HepG2 (cell line): ENCODE data around the gene ZNF548. TPM values are rescaled to one million over a fixed set of nuclear protein-coding genes. Genes with fewer than 3 reads are reported as not detected.

ENCODE experiments used
- DMAP1 ChIP-seq: IDR thresholded peaks from 2 replicates; pipeline ENCODE4 v1.6.1; 2016
- ELF1 ChIP-seq: sonication (generic); formaldehyde crosslinking; IDR thresholded peaks from 2 replicates; pipeline ENCODE4 v1.4.0; 2020; ENCODE audit warnings: missing genetic modification reagents
- FOSL1 ChIP-seq: sonication (generic); formaldehyde crosslinking; IDR thresholded peaks from 2 replicates; pipeline ENCODE4 v1.9.0; 2021; ENCODE audit warnings: missing genetic modification reagents, borderline replicate concordance
- GTF2F1 ChIP-seq: fragments of 150-350 bp; IDR thresholded peaks from 2 replicates; pipeline ENCODE4 v1.6.1; 2014; ENCODE audit warnings: low read length
- HNRNPUL1 ChIP-seq: fragments of 200-400 bp; formaldehyde crosslinking; IDR thresholded peaks from 2 replicates; pipeline ENCODE4 v1.6.1; 2017; ENCODE audit warnings: low read depth, mild to moderate bottlenecking, low read length, moderate library complexity
- KDM4B ChIP-seq: sonication (generic); formaldehyde crosslinking; IDR thresholded peaks from 2 replicates; pipeline ENCODE4 v1.4.0; 2020; ENCODE audit warnings: missing genetic modification reagents
- NFKB2 ChIP-seq: sonication (generic); formaldehyde crosslinking; IDR thresholded peaks from 2 replicates; pipeline ENCODE4 v1.4.0; 2020; ENCODE audit warnings: missing genetic modification reagents, borderline replicate concordance
- NR1H2 ChIP-seq: sonication (generic); formaldehyde crosslinking; IDR thresholded peaks from 2 replicates; pipeline ENCODE4 v1.8.1; 2022; ENCODE audit warnings: low read depth, missing genetic modification reagents, borderline replicate concordance
- SNAI1 ChIP-seq: sonication (generic); formaldehyde crosslinking; IDR thresholded peaks from 2 replicates; pipeline ENCODE4 v1.5.0; 2020; ENCODE audit warnings: mild to moderate bottlenecking, missing genetic modification reagents, borderline replicate concordance
- SSRP1 ChIP-seq: IDR thresholded peaks from 2 replicates; pipeline ENCODE4 v1.6.1; 2016; ENCODE audit warnings: control low read depth
- ZBTB7A ChIP-seq: sonication (generic); formaldehyde crosslinking; IDR thresholded peaks from 2 replicates; pipeline ENCODE4 v1.8.0; 2022; ENCODE audit warnings: mild to moderate bottlenecking, missing genetic modification reagents
- ZNF124 ChIP-seq: sonication (generic); formaldehyde crosslinking; IDR thresholded peaks from 2 replicates; pipeline ENCODE4 v1.4.0; 2020; ENCODE audit warnings: missing genetic modification reagents
- ZNF230 ChIP-seq: sonication (generic); formaldehyde crosslinking; IDR thresholded peaks from 2 replicates; pipeline ENCODE4 v1.4.0; 2020; ENCODE audit warnings: mild to moderate bottlenecking, missing genetic modification reagents
- ZNF44 ChIP-seq: sonication (generic); formaldehyde crosslinking; IDR thresholded peaks from 2 replicates; pipeline ENCODE4 v1.5.1; 2020; ENCODE audit warnings: mild to moderate bottlenecking, missing genetic modification reagents
- ZNF570 ChIP-seq: sonication (generic); formaldehyde crosslinking; IDR thresholded peaks from 2 replicates; pipeline ENCODE4 v1.4.0; 2020; ENCODE audit warnings: mild to moderate bottlenecking, missing genetic modification reagents, borderline replicate concordance
- ZNF713 ChIP-seq: sonication (generic); formaldehyde crosslinking; IDR thresholded peaks from 2 replicates; pipeline ENCODE4 v1.4.0; 2020; ENCODE audit warnings: mild to moderate bottlenecking, missing genetic modification reagents
- polyA plus RNA-seq, 8 experiments: library from polyadenylated mRNA; depleted of rRNA in 3 of 8; stranded (reverse) in 7 of 8; unstranded in 1 of 8; fragments of >200 nt; fragmentation: Illumina TruSeq in 4 of 8; extraction: Trizol in 4 of 8; gene quantifications; 2 replicates each; pipeline versions ENCODE4 v1.2.1 to v1.2.3, GENCODE V29; 2011 to 2016; ENCODE audit warnings: low read depth in 4 of 8, missing spikeins in 1 of 8, mixed read lengths in 1 of 8; ENCODE audit not compliant: insufficient read depth in 1 of 8
- total RNA-seq, 5 experiments: library from RNA; depleted of rRNA; stranded (reverse); fragments of >200 nt; fragmentation: Illumina TruSeq; extraction: Trizol; gene quantifications; 2 replicates each; pipeline ENCODE4 v1.2.3, GENCODE V29; 2016; ENCODE audit warnings: low read depth in 1 of 5
- TF ChIP-seq, protein P1 (sequence below): sonication (generic); formaldehyde crosslinking; IDR thresholded peaks from 2 replicates; pipeline ENCODE4 v1.5.1; 2020; ENCODE audit warnings: missing genetic modification reagents, mild to moderate bottlenecking, borderline replicate concordance
- TF ChIP-seq, protein P2 (sequence below): sonication (generic); formaldehyde crosslinking; IDR thresholded peaks from 2 replicates; pipeline ENCODE4 v1.4.0; 2020; ENCODE audit warnings: missing genetic modification reagents, low read depth, mild to moderate bottlenecking, borderline replicate concordance
- TF ChIP-seq, protein P3 (sequence below): sonication (generic); formaldehyde crosslinking; IDR thresholded peaks from 2 replicates; pipeline ENCODE4 v1.5.0; 2020; ENCODE audit warnings: missing genetic modification reagents
- TF ChIP-seq, protein P4 (sequence below): sonication (generic); formaldehyde crosslinking; IDR thresholded peaks from 2 replicates; pipeline ENCODE4 v1.8.1; 2023; ENCODE audit warnings: missing genetic modification reagents, mild to moderate bottlenecking, borderline replicate concordance
- TF ChIP-seq, protein P5 (sequence below): sonication (generic); formaldehyde crosslinking; IDR thresholded peaks from 2 replicates; pipeline ENCODE4 v1.4.0; 2020; ENCODE audit warnings: mild to moderate bottlenecking, missing genetic modification reagents
- TF ChIP-seq, protein P6 (sequence below): sonication (generic); formaldehyde crosslinking; IDR thresholded peaks from 2 replicates; pipeline ENCODE4 v1.4.0; 2020; ENCODE audit warnings: mild to moderate bottlenecking, missing genetic modification reagents
- TF ChIP-seq, protein P7 (sequence below): sonication (generic); formaldehyde crosslinking; IDR thresholded peaks from 2 replicates; pipeline ENCODE4 v1.4.0; 2020; ENCODE audit warnings: low read depth, mild to moderate bottlenecking, missing genetic modification reagents

ZNF548 gene
- total and polyA plus RNA-seq, 2 of the 13 experiments (the other 11 are each of a cell fraction or from before 2014, with no cell fraction given), result 19.6 to 24.9 TPM

DNA sequence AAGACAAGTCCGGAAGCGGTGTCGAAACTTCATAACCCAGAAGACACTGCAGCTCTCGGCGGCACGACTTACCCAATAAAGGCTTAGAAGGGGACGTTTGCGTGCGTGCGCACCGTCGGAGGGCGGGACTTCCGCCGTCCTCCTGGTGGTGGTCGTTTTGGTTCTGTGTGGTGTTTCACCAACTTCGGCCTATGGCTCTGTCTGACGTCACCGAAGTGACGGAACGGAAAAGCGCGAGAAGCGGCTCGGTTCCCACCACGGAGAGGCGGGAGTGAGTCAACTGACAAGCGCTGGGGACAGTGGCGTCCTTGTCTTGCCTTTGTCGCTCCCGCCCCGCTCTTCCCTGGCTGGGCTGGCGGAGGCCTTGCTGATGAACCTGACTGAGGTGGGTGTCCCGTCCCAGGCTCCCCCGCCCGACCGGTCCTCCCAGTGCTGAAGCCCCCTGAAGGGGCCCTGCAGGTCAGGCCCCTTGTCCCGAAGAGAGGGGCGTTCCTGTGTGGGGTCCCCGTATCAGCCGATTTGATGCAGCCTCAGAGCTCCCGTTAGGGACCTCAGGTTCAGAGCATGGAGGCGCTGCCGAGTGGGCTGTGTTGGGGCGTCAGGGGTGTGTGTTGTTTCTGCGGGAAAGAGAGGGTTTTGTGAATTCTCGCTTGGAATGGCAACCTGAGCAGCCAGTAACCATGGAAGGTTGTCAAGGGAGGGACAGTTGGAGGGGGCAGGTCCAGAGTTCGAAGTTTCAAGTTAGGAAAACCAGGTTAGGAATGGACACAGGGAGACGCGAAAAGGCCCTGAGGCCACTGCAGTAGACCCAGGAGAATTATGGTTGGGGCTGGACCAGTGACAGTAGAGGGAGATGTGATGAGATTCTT lies at the start of gene ZNF548 (continued):
- TF ChIP-seq NR1H2 (no peak), GTF2F1 (peak; percentile 8; the same call in 1 of the 2 replicates), ZNF124 (peak; percentile 50), DMAP1 (CRISPR knock-in tag) (no peak), KDM4B (CRISPR knock-in tag) (no peak), HNRNPUL1 (no peak), ZNF713 (CRISPR knock-in tag) (no peak), FOSL1 (CRISPR knock-in tag) (no peak), ZBTB7A (CRISPR knock-in tag) (peak; percentile 75), ZNF570 (CRISPR knock-in tag) (no peak), ELF1 (CRISPR knock-in tag) (peak; percentile 97), ZNF230 (peak; percentile 18; the same call in 1 of the 2 replicates), SNAI1 (CRISPR knock-in tag) (no peak), SSRP1 (CRISPR knock-in tag) (no peak), NFKB2 (CRISPR knock-in tag) (no peak; the same call in 1 of the 2 replicates), ZNF44 (CRISPR knock-in tag) (no peak)
- TF ChIP-seq, protein P1, sequence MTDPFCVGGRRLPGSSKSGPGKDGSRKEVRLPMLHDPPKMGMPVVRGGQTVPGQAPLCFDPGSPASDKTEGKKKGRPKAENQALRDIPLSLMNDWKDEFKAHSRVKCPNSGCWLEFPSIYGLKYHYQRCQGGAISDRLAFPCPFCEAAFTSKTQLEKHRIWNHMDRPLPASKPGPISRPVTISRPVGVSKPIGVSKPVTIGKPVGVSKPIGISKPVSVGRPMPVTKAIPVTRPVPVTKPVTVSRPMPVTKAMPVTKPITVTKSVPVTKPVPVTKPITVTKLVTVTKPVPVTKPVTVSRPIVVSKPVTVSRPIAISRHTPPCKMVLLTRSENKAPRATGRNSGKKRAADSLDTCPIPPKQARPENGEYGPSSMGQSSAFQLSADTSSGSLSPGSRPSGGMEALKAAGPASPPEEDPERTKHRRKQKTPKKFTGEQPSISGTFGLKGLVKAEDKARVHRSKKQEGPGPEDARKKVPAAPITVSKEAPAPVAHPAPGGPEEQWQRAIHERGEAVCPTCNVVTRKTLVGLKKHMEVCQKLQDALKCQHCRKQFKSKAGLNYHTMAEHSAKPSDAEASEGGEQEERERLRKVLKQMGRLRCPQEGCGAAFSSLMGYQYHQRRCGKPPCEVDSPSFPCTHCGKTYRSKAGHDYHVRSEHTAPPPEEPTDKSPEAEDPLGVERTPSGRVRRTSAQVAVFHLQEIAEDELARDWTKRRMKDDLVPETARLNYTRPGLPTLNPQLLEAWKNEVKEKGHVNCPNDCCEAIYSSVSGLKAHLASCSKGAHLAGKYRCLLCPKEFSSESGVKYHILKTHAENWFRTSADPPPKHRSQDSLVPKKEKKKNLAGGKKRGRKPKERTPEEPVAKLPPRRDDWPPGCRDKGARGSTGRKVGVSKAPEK, result no peak
- TF ChIP-seq, protein P2, sequence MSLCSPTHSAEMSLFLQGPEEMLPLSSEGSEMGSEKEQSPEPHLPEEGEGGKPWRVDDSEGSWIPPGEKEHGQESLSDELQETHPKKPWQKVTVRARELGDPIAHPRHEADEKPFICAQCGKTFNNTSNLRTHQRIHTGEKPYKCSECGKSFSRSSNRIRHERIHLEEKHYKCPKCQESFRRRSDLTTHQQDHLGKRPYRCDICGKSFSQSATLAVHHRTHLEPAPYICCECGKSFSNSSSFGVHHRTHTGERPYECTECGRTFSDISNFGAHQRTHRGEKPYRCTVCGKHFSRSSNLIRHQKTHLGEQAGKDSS (CRISPR knock-in tag), result no peak; the same call in 1 of the 2 replicates
- TF ChIP-seq, protein P3, sequence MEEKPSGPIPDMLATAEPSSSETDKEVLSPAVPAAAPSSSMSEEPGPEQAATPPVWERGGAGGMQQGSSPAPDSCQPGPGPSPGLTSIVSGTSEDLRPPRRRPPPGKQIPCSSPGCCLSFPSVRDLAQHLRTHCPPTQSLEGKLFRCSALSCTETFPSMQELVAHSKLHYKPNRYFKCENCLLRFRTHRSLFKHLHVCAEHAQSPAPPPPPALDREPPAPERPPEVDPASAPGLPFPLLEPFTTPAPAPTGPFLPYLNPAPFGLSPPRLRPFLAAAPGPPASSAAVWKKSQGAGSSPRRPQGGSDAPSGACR (CRISPR knock-in tag), result peak; percentile 87; the same call in 1 of the 2 replicates
- TF ChIP-seq, protein P4, sequence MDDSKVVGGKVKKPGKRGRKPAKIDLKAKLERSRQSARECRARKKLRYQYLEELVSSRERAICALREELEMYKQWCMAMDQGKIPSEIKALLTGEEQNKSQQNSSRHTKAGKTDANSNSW, result no peak
- TF ChIP-seq, protein P5, sequence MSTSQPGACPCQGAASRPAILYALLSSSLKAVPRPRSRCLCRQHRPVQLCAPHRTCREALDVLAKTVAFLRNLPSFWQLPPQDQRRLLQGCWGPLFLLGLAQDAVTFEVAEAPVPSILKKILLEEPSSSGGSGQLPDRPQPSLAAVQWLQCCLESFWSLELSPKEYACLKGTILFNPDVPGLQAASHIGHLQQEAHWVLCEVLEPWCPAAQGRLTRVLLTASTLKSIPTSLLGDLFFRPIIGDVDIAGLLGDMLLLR (CRISPR knock-in tag), result no peak
- TF ChIP-seq, protein P6, sequence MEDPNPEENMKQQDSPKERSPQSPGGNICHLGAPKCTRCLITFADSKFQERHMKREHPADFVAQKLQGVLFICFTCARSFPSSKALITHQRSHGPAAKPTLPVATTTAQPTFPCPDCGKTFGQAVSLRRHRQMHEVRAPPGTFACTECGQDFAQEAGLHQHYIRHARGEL, result no peak
- TF ChIP-seq, protein P7, sequence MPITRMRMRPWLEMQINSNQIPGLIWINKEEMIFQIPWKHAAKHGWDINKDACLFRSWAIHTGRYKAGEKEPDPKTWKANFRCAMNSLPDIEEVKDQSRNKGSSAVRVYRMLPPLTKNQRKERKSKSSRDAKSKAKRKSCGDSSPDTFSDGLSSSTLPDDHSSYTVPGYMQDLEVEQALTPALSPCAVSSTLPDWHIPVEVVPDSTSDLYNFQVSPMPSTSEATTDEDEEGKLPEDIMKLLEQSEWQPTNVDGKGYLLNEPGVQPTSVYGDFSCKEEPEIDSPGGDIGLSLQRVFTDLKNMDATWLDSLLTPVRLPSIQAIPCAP, result no peak
